Loucy (cell line): Measurements from ENCODE around the gene TELO2.

Source experiments
- CTCF ChIP-seq: fragments of 200-600 bp; sonication (generic); conservative IDR thresholded peaks from 2 replicates; pipeline ENCODE4 v1.5.1; 2014; ENCODE audit warnings: mild to moderate bottlenecking, antibody characterized with exemption, low read length
- EZH2phosphoT487 ChIP-seq: fragments of 200-600 bp; IDR thresholded peaks from 2 replicates; pipeline ENCODE4 v1.6.1; 2018; ENCODE audit warnings: antibody characterized with exemption, mild to moderate bottlenecking, moderate library complexity, borderline replicate concordance

- TF ChIP-seq CTCF (no peak), EZH2phosphoT487 (no peak)
Observed at GRCh38 chr16:1553946-1554825, 61.0 kb downstream of the TELO2 start.
